Suprapubic skin (tissue), 3 donors: Measurements from ENCODE around the gene SLC15A4.

Experiments
- CTCF ChIP-seq, 2 donors: fragments of 200-600 bp in 1 of 2; fragments of 450-650 bp in 1 of 2; sonication (generic) in 1 of 2; IDR thresholded peaks; one replicate each; pipeline ENCODE4 v1.5.1; 2016 to 2019; ENCODE audit warnings: antibody characterized with exemption in 2 of 2, mild to moderate bottlenecking in 1 of 2, moderate library complexity in 1 of 2
- EP300 ChIP-seq: sonication (generic); formaldehyde crosslinking; IDR thresholded peaks from one replicate; pipeline ENCODE4 v1.6.1; 2017; ENCODE audit warnings: antibody characterized with exemption

GRCh38 chr12:128840862-128841468, 17.2 kb upstream of the SLC15A4 start:
- TF ChIP-seq CTCF (IDR thresholded peaks at IDR 0.05) (no peak), EP300 (no peak)
